Brain pericyte (primary cell): ENCODE data around the gene COLEC11.
"Not testable (repeated sequence)": the region's sequence is repeated elsewhere in the genome, so short reads cannot be mapped to it uniquely, and the experiment has no call there.

Source experiments
- DNase-seq: peaks from one replicate; pipeline ENCODE4 v3.0.0-alpha.2; 2012; ENCODE audit warnings: low read depth, low spot score

Gene COLEC11

GRCh38 chr2:3654531-3655225 is 59.8 kb downstream of the COLEC11 start:
- DNase-seq = no peak

- DNase-seq = no peak
Observed at GRCh38 chr2:3655871-3656761, 61.2 kb downstream of the COLEC11 start.

GRCh38 chr2:3656762-3657721 is 62.1 kb downstream of the COLEC11 start:
- peak; percentile 41 for DNase-seq

DNA sequence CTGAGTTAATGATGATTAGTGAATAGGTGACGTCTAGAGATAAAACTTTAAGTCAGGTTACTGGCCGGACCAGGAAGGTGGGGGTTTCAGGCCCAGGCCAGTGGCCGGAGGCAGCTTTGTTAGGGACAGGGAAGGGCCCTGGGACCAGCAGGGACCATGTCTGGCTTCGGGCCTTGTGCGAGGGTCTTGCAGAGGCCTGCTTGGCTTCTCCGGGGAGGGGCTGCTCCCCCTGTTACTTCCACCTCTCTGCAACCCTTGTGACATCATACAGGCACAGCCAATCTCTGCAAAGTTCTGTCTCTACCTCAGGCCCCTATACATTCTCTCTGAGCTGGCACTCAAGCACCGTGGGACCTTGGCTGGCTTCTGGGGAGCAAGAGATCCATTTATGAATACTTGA is 63.0 kb downstream of the COLEC11 start, which contains the start of gene ALLC:
ALLC (plus strand) TSS at position 320 of the 400 bp plus-strand sequence. CDS start 12,958 bp downstream, outside the sequence.
- no peak for DNase-seq

DNA sequence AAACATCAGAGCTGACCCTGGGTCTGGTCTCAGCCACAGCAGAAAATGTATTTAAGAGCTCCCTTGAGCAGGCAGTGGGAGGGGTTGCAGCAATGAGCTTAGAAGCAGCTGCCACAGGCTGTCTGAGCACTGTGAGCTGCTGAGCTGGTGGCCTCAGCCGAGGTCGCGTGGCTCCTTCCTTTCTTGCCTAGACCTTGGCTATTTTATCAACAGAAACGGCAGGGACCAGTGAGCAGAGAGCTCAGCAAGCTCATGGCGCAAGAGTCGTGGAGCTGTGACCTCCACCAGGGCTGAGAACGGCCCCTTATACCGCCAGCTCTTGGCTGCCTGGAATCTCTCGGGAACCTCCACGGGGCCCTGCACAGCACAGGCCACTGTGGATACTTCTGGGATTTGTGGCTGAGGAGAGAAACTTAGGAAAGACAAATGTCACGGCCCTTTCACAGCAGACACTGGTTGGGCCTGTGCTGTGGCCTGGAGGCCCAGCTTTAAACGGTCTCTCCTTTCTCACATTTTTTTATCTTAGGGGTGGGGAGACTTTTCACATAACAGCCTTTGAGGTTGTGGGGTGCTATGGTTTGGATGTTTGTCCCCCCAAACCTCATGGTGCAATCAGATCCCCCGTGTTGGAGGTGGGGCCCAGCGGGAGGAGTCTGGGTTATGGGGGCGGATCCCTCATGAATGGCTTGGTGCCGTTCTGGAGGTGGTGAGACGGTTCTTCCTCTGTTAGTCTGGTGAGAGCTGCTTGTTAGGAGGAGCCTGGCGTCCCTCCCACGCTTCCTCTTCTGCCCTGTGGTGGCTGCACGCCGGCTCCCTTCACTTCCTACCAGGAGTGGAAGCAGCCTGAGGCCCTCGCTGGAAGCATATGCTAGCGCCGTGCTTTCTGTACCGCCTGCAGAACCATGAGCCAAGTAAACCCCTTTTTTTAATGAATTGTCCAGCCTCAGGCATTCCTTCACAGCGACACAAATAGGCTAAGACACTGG is 64.8 kb downstream of the COLEC11 start:
- no peak for DNase-seq

DNA sequence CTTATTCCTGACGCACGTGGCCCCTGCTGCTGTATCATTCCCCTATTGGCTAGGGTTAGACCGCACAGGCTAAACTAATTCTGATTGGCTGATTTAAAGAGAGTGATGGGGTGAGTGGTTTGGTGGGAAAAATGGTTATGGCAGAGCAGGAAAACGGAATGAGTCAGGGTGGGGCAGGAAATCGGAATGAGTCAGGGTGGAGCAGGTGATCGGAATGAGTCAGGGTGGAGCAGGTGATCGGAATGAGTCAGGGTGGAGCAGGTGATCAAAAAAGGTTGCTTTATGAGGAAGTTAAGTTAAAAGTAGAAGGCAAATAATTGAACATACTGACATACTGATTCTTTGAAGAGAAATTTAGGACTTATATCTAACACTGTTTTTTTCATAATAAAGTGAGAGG is 65.7 kb downstream of the COLEC11 start:
- DNase-seq = not testable (repeated sequence)

DNA sequence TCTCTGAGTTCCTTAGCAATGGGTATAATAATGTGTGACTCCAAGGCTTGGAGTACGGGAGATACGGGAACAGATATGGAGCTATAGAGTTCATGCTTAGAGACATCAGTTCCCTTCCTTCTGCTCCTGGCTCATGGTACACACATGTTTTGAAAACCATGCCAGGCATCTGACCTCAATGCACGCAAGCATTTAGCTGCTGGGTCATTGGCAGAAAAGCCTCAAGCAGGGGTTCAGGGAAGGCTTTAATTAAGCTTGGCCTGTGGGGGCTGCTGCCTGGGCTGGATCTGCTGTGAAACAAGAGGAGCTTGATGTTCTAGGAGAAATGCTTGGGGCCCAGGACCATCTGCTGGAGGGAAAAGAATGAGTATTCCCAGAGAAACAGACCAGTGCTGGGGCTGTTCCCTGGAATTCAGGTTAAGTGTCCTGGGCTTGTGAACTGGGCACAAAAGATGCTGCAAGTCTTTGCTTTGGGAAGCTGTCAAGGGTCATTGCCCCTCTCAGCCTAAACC is 66.3 kb downstream of the COLEC11 start:
- DNase-seq = no peak

- no peak for DNase-seq
Observed at GRCh38 chr2:3662239-3662638, 67.3 kb downstream of the COLEC11 start.

DNA sequence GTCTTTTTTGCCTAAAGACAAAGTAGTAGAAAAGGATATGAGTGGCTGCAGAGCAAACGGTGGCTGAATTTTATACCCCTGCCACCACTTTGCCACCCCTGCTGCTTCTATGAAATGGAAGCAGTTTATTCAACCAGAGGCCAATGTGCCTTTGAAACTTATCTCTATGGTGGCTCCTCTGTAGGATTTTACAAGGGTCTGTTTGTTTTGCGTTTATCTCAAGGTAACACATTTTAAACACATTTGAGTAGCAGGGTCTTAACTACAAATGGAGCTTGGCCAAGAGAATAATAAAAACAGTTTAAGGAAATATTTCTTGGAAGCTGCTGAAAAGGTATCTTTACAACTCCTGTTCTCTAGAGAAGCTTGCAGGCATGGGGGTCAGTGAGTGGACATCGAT is 69.2 kb downstream of the COLEC11 start:
- no peak for DNase-seq

- DNase-seq = no peak
Observed at GRCh38 chr2:3664925-3665324, 70.0 kb downstream of the COLEC11 start.

- DNase-seq = no peak
Observed at GRCh38 chr2:3665886-3666612, 71.1 kb downstream of the COLEC11 start.

DNA sequence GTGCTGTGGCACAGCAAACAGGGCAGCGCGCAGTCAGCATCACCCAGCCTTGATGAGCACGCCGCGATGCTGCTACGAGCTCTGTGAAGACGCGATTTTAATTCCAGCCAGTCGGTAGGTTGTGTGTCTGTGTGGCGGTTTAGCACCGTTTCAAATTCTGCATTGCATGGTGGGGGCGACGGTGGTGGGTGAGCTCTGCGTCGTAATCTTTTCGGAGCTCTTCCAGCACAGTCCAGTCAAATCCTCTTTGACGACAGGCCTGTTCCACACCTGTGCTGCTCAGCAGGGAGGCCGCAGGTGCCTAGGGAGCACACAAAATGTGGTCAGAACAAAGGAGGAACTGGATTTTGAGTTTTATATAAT is 71.7 kb downstream of the COLEC11 start:
- DNase-seq = no peak

DNA sequence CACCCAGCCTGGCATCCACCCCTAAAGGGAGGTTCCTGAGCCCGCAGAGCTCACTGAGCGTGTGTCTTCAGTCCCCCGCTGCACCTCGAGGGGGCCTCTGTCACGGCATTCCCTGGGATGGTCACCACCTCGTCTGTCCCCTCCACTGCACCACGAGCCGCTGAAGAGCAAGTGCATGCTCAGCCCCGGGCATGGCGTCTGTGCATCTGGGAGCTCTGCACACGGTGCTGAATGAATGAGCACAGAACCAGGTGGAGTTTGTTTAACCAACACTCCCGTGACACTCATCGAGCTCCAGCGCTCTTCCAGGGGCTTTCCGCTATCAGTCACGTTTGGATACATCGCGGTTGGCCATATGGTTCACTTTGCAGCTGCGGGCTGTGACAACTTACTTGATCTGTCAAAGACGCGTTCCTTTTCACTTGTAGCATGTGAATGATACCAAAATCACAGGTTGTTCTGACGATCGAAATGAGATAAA is 72.3 kb downstream of the COLEC11 start:
- no peak for DNase-seq

GRCh38 chr2:3669656-3670055 is 74.7 kb downstream of the COLEC11 start:
- DNase-seq = no peak

DNA sequence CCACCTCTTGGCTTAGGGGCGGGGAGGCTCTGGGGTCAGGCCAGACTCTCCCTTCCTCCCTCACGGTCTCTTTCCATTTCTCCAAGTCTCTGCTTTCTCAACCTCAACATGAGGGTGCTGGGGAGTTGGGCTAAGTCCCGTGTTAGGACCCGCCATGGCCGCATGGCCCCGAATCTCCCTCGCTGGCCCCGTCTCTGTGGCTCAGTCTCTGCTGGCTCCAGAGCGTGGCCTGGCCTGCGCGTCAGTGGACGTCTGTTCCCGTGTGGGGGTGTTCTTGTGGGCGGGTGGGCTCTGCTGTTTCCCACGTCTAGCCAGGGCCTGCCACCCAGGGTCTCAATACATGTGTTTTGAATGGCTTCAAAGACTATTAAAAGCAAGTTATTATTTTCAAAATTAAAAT is 75.5 kb downstream of the COLEC11 start:
- no peak for DNase-seq

- DNase-seq = no peak
Observed at GRCh38 chr2:3670941-3671340, 76.0 kb downstream of the COLEC11 start.

- DNase-seq = no peak
Observed at GRCh38 chr2:3672861-3673678, 78.2 kb downstream of the COLEC11 start.

GRCh38 chr2:3674066-3674845 is 79.3 kb downstream of the COLEC11 start:
- DNase-seq = no peak
